Endothelial cell of umbilical vein (primary cell): Measurements from ENCODE around the gene LMX1A. TPM values are rescaled to one million over a fixed set of nuclear protein-coding genes. Genes with fewer than 3 reads are reported as not detected.

Source experiments
- BruUV-seq: library from RNA; stranded (reverse); fragments of 400-500 nt; replicated peaks from 2 replicates; lab custom pipeline; 2021; lab: Mats Ljungman, UMichigan
- CTCF ChIA-PET: fragments of 300-600, 350-600 bp; sonication (Branson Sonifier 250); formaldehyde crosslinking; loops from one replicate; lab custom pipeline; 2021; ENCODE audit warnings: antibody characterized with exemption, inconsistent platforms; lab: Charles Lee
- POLR2A ChIA-PET: fragments of 300-600, 350-600 bp; sonication (Branson Sonifier 250); formaldehyde crosslinking; loops from one replicate; lab custom pipeline; 2021; ENCODE audit warnings: antibody characterized with exemption, inconsistent platforms; lab: Charles Lee
- DNase-seq: peaks from one replicate; pipeline ENCODE4 v3.0.0-alpha.2; 2011; ENCODE audit warnings: low read depth, low spot score
- FAIRE-seq: peaks from 2 replicates; lab custom pipeline; 2011; peaks lifted over from hg19 to GRCh38; lab: Jason Lieb, UNC
- H2AFZ ChIP-seq: 2 replicates; pipeline ENCODE4 v1.6.0; 2012; ENCODE audit warnings: low read depth, low read length, control low read depth, inconsistent platforms
- H3K27ac ChIP-seq: 2 replicates; pipeline ENCODE4 v1.5.1; 2011; ENCODE audit warnings: low read depth, mild to moderate bottlenecking, control low read depth, low read length, moderate library complexity; ENCODE audit not compliant: insufficient read depth
- H3K27me3 ChIP-seq, 2 experiments: 2 replicates each; pipeline versions ENCODE4 v1.6.0 to v1.6.1; 2011; ENCODE audit warnings: low read length in 2 of 2, mixed read lengths in 1 of 2; ENCODE audit not compliant: control insufficient read depth in 2 of 2, insufficient read depth in 2 of 2
- H3K36me3 ChIP-seq, 2 experiments: 2 replicates in 1 of 2; 3 replicates in 1 of 2; pipeline ENCODE4 v1.5.1; 2011; ENCODE audit warnings: low read length in 2 of 2, mild to moderate bottlenecking in 1 of 2, moderate library complexity in 1 of 2; ENCODE audit not compliant: control insufficient read depth in 2 of 2, insufficient read depth in 2 of 2; ENCODE audit errors: extremely low read depth in 1 of 2
- H3K4me1 ChIP-seq: 3 replicates; pipeline ENCODE4 v1.5.1; 2011; ENCODE audit warnings: mild to moderate bottlenecking, low read length; ENCODE audit not compliant: control insufficient read depth, insufficient read depth; ENCODE audit errors: extremely low read depth
- H3K4me2 ChIP-seq: 2 replicates; pipeline ENCODE4 v1.6.1; 2011; ENCODE audit warnings: low read length, control low read depth, mixed read lengths; ENCODE audit not compliant: insufficient read depth
- H3K4me3 ChIP-seq, 3 experiments: fragments of 200-600 bp in 1 of 3; sonication (generic), shearing (Covaris generic) in 1 of 3; replicated peaks in 1 of 3; 2 replicates each; pipeline ENCODE4 v1.5.1; 2011 to 2016; ENCODE audit warnings: control low read depth in 3 of 3, low read length in 3 of 3, mild to moderate bottlenecking in 2 of 3, inconsistent platforms in 1 of 3, low read depth in 1 of 3, moderate library complexity in 1 of 3; ENCODE audit not compliant: insufficient read depth in 1 of 3
- H3K79me2 ChIP-seq: 2 replicates; pipeline ENCODE4 v1.6.0; 2012; ENCODE audit warnings: low read length, inconsistent platforms; ENCODE audit not compliant: control insufficient read depth, insufficient read depth
- H3K9ac ChIP-seq: replicated peaks from 2 replicates; pipeline ENCODE3; 2011; ENCODE audit warnings: low read length, control low read depth; ENCODE audit not compliant: insufficient read depth; ENCODE audit errors: extremely low read depth
- H3K9me1 ChIP-seq: replicated peaks from 3 replicates; pipeline ENCODE4 v1.6.0; 2011; ENCODE audit warnings: mild to moderate bottlenecking, low read length; ENCODE audit not compliant: control insufficient read depth, insufficient read depth; ENCODE audit errors: extremely low read depth
- H3K9me3 ChIP-seq: replicated peaks from 2 replicates; pipeline ENCODE4 v1.5.1; 2012; ENCODE audit warnings: low read length, inconsistent platforms; ENCODE audit not compliant: control insufficient read depth, insufficient read depth
- H4K20me1 ChIP-seq: replicated peaks from 2 replicates; pipeline ENCODE3; 2011; ENCODE audit warnings: mild to moderate bottlenecking, low read length; ENCODE audit not compliant: control insufficient read depth, insufficient read depth; ENCODE audit errors: extremely low read depth
- CTCF ChIP-seq, 2 donors: IDR thresholded peaks; 1 replicate in 1 of 2; 2 replicates in 1 of 2; pipeline ENCODE4 v1.5.1; 2011; ENCODE audit warnings: low read length in 2 of 2, mild to moderate bottlenecking in 2 of 2, moderate library complexity in 2 of 2, control low read depth in 1 of 2, inconsistent platforms in 1 of 2, low read depth in 1 of 2; ENCODE audit not compliant: insufficient read depth in 1 of 2; ENCODE audit errors: extremely low read depth in 1 of 2
- EZH2 ChIP-seq: IDR thresholded peaks from 2 replicates; pipeline ENCODE4 v1.6.1; 2012; ENCODE audit warnings: borderline replicate concordance, low read depth, mild to moderate bottlenecking, moderate library complexity, low read length, inconsistent platforms; ENCODE audit not compliant: severe bottlenecking
- FOS ChIP-seq: IDR thresholded peaks from 2 replicates; pipeline ENCODE4 v1.6.1; 2011; ENCODE audit warnings: mild to moderate bottlenecking, low read length, moderate library complexity, borderline replicate concordance; ENCODE audit not compliant: insufficient read depth
- GATA2 ChIP-seq: IDR thresholded peaks from 2 replicates; pipeline ENCODE4 v1.7.0; 2011; ENCODE audit warnings: low read depth, mild to moderate bottlenecking, moderate library complexity, mixed read lengths, low read length; ENCODE audit not compliant: insufficient read length, insufficient read depth
- JUN ChIP-seq: IDR thresholded peaks from 2 replicates; pipeline ENCODE4 v1.6.1; 2011; ENCODE audit warnings: borderline replicate concordance, low read depth; ENCODE audit not compliant: insufficient read length, insufficient read depth
- MAX ChIP-seq: IDR thresholded peaks from 2 replicates; pipeline ENCODE4 v1.6.1; 2011; ENCODE audit not compliant: insufficient read depth, insufficient read length
- MYC ChIP-seq: IDR thresholded peaks from one replicate; pipeline ENCODE4 v1.6.1; 2011; ENCODE audit warnings: mild to moderate bottlenecking, low read depth, low read length
- POLR2A ChIP-seq: IDR thresholded peaks from 2 replicates; pipeline ENCODE4 v1.6.1; 2012; ENCODE audit warnings: low read depth, mild to moderate bottlenecking, control low read depth, low read length
- POLR2AphosphoS5 ChIP-seq: IDR thresholded peaks from 2 replicates; pipeline ENCODE4 v1.6.1; 2012; ENCODE audit warnings: low read depth, mild to moderate bottlenecking, control low read depth, low read length, moderate library complexity; ENCODE audit not compliant: insufficient read depth
- dilution Hi-C: fragments of 300-500 bp; cut with MboI; formaldehyde crosslinking; loops from one replicate; pipeline ENCODE4 v1.15.0; 2019; ENCODE audit warnings: low sequenced_read_pairs; ENCODE audit not compliant: extremely low pct_ligation_motif_present
- intact Hi-C: fragments of 100-400 bp; cut with micrococcal nuclease; formaldehyde crosslinking; loops from one replicate; pipeline ENCODE4 v1.10.0; 2022
- polyA plus RNA-seq, 4 experiments: library from polyadenylated mRNA; depleted of rRNA in 3 of 4; stranded (reverse) in 3 of 4; unstranded in 1 of 4; fragments of >200 nt; gene quantifications; 2 replicates each; pipeline versions ENCODE4 v1.2.1 to v1.2.3, GENCODE V29; 2011 to 2012; ENCODE audit warnings: missing spikeins in 1 of 4
- total RNA-seq: library from RNA; stranded (reverse); gene quantifications from 2 replicates; pipeline ENCODE4 v1.2.3, GENCODE V29; 2021

The LMX1A gene
- total and polyA plus RNA-seq, 2 donors (not counting 3 experiments of a cell fraction or from before 2014, with no cell fraction given): not detected

- dilution Hi-C loops: no loop called here
- CTCF ChIA-PET: no interaction called here
Observed at GRCh38 chr1:165339164-165339563, 17.4 kb downstream of the LMX1A start.

More at GRCh38 chr1:165339164-165339563, 17.4 kb downstream of the LMX1A start:
- Histone ChIP-seq H3K9ac (no peak overlapping the region), H3K27me3 (peaks cover 0 to 2% of the 10 kb centered on the region in 2 experiments), H2AFZ (no peak overlapping the region), H3K9me1 (no peaks in the 10 kb centered on the region), H3K4me1 (no peaks in the 10 kb centered on the region), H3K27ac (no peak overlapping the region), H3K79me2 (no peaks in the 10 kb centered on the region), H3K4me3 (no peak overlapping the region), H3K9me3 (no peaks in the 10 kb centered on the region), H3K36me3 (no peaks in the 10 kb centered on the region), H4K20me1 (no peaks in the 10 kb centered on the region), H3K4me2 (no peak overlapping the region)
- DNase-seq (no peak), FAIRE-seq (no peak)
- TF ChIP-seq CTCF (IDR thresholded peaks at IDR 0.05; ENCODE audit: extremely low read depth in 1 of 2, insufficient read depth in 1 of 2, low read depth in 1 of 2, low read length in 2 of 2) (no peak), POLR2AphosphoS5 (no peak), JUN (no peak), MAX (no peak), POLR2A (no peak), FOS (no peak), GATA2 (no peak), EZH2 (no peak), MYC (no peak)
- intact Hi-C loops: no loop called here
- POLR2A ChIA-PET: no interaction called here
- BruUV-seq: no TSS peak
